Superior temporal gyrus (tissue), 1 donor: Measurements from ENCODE around the gene KCTD16.

Source experiments
- DNase-seq: peaks from one replicate; pipeline ENCODE4 v3.0.0-alpha.2; 2016; ENCODE audit errors: extremely low spot score

Gene KCTD16

DNA sequence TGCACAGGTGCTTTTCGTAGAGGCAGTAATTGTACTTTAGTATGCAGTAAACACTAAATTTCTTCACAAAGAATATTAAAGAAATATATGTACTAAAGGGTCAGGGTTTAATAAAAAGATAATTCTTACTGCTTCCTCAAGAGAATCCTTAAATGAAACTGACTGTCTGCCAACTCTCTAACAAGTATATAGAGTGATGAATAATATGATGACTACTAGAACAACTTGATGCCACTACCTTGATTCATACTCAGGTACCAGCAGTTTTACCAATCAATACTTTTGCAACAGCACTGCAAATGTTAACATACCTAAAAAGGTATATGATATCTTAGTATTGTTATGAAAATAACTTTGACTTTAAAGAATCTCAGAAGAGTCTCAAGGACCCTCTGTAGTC, 4.0 kb upstream of the KCTD16 start:
- no peak for DNase-seq

DNA sequence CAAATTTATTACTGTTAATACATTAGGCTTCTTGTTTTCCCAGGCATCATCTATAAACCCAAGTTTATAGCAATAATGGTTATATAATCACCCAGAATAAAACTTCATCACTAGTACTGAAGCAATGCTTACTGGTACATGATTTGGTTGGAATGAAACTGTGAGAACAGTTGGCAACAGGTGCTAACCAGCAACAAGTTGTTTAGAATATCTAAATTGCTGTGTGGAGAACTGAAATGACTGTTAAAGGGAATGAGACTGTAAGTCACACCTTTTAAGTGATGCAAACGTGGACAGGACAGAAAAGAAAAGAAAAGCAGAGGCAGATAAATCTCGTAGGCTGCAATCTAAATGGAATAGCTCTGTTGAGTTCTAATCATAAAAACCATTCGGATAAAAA, 2.7 kb upstream of the KCTD16 start:
- no peak for DNase-seq

DNA sequence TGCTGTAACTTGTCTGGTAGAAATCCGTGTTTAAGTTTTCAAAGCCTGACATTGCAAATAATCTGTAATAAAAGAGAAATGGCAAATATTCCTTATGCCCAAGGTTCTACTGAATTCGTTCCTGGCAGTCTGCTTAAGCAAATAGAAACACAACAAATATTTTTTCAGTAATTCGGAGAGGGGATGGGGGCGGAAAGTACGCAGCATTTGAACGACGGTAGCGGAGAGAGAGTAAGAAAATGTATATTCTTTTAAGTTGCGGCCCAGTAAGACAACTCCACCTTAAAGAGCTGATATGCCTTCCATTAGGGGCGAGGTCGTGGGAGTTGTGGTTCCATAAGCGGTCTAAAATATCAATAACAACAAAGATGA, 783 bp upstream of the KCTD16 start:
- DNase-seq, result no peak

DNA sequence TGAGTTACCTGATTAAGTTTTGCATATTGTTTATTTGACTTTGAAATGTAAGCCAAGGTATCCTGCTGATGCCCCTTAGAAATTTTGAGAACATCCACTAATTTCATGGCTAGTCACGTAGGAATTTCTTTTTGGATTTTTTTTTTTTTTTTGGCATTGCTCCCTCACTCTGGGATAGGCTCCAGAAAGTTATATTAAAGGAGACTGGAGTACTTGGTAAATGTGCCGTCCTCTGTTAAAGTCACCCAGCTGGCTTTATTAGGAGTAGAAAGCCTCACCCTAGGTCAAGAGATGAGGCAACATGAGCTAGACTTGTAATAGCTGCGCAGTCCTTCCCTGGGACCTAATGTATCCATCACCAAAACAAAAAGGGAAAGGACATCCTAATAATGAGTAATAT, 3.1 kb downstream of the KCTD16 start:
- no peak for DNase-seq

DNA sequence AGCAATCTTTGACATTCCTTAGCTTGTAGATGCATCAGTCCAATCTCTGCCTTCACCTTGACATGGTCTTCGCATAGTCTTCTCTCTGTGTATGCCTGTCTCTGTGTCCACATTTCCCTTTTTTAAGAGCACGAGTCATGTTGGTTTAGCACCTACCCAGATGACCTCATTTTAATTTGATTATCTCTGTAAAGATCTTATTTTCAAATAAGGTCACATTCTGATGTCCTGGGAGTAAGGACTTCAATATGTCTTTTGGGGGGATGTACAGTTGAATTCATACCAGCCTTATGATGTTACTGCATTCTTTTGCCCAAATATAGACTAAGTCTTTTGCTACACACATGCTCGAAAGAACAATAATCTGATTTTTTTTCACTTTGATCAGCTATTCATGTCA, 6.9 kb downstream of the KCTD16 start:
- DNase-seq, result no peak

DNA sequence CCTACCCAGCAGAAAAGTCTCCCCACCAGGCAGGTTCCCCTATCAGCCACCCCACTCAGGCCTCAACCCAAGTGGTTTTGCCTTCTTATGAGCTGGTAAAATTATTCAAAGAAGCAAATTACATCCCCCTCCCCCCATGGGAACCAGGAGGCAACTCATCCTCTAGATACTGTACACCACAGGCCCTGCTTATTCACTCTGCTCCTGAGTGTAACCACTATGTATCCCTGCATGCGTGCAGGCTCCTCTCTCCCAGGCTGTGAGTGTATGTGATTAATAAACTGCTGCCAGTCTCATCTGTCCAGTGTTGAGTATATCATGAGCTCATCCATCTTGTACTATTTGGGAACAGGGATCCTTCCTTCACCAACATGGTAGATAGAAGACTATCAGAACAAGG, 8.6 kb downstream of the KCTD16 start:
- no peak for DNase-seq

DNA sequence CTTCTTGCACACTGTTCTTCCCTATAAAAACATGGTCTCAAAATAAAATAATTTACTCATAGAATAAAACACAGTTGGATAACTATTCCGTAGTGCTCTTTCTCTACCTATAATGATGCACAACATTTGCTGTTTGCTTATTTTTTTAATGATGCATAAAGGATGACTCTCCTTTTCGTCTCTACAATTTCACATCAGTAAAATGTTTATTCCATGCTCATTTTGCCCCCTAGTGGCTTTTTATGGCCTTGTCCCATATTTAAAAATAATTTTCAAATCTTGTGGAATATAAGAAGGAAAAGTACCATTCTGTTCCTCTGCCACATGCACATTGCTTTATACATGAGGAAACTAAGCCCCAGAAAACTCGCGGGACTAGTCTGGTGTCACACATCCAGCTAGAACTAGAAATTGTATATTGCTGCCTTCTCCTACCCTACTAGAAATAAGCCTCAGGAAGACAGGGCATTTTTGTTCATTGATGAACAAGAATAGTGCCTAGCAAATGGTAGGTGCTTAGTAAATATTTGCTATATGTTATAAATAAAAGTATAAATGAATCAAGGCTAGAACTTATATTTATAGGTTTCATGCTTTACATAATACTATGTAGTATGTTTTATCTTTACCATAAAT, 12.7 kb downstream of the KCTD16 start:
- DNase-seq, result peak; percentile 78

DNA sequence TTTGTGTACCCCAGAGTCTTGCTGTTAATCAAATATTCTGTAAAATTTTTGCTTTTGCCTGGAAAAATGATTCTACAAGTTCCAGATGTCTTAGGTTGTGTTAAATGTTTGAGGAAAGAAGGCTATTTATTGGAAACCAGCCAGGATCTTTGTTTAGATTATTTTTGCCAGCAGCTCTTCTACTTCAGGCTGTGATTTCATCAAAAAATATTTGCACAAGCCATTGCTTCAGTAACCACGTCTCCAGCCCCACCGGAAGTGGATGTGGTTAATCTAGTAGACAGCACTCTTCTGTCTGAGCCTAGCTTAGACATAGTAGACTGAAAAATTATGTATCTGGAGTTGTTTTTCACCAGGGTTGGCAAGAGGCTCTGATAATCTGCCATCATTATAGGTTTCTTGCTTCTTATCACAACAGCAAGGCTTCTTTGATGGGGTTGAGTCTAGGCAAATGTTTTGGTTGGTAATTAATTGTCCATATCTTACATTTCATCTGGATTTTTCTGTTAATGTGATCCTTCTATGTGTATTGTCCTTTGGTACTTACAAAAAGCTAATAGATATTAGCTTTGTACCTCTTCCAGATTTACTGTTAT, 17.1 kb downstream of the KCTD16 start:
- DNase-seq, result no peak

DNA sequence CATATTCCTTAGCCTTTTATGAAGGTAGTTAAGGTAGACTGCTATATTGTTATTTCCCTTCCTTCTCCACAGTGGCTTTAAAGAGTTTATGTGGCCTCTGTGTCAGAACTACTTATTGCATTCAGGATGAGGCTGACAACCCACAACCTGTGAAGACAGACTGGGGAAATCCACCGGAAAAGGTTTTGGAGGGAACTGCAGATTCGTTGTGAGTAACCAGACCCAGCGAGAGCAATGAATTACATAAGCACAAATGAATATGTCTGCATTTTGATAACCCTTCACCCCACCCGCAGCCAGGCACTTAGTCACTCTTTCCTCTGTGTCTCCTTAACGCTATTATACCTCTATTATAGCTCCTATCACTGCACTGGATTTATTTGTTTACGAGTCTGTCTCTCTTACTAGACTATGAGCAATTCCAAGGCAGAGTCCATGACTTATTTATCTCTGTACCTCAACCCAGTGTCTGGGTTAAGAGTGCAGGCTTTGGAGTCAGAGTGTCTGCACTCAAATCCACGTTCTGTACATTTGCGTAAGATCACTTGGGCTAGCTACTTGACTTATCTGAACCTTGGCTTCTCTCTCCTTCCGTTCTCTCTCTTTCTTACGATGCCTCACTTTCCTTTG, 19.2 kb downstream of the KCTD16 start:
- no peak for DNase-seq

DNA sequence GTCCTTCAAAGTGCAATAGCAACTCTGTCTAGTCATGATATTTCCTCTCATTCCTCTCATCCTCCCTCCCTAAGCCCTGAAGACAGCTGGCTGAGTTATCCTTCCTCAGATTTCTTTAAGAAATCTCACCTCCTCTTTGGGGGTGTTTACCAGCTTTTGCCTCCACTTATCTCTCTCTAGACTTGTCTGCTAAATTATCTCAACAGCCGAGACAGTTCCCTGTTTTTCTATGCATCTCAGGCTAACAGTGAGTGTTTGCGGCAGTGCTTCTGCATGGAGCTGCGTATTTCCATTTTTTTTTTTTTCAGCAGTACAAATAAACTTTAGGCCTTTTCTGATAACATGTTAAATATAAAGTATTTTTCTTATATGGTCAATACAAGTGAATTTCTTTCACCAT, 20.9 kb downstream of the KCTD16 start:
- no peak for DNase-seq

DNA sequence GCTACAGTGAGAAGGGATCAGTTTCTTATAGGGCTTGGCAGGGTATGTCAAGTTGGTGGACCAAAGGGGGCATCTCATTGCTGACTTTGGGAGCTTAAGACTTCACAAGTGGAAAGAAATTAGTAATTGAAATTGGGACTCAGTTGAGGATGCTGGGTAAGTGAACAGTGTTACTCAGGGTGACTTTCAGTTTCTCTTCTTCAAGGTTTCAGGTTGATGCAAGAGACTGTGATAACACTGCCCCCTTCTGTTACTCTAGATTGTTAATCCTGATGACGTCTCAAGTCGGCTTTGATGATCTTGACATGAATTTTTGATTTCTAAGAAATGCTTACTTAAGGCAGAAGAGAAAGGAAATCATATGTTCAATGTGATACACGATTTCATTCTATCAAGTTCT, 21.3 kb downstream of the KCTD16 start:
- DNase-seq, result no peak

DNA sequence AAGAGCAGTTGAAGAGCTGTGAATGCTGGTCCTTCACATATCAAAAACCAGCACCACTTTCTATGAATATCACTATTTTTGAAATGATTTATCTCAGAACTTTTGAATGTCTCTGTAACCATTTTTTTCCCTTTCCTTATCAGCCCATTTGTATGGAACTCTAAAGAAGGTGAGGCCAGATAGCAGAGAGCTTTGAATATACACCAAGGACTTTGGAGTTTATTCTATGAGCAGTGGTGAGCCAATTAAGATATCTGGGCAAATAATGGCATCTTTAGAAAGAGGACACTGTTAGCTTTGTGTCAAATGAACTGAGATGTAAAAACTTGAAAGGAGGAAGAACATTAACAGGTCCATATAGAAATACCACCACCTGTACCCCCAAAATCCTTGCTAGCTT, 22.0 kb downstream of the KCTD16 start:
- DNase-seq, result no peak

DNA sequence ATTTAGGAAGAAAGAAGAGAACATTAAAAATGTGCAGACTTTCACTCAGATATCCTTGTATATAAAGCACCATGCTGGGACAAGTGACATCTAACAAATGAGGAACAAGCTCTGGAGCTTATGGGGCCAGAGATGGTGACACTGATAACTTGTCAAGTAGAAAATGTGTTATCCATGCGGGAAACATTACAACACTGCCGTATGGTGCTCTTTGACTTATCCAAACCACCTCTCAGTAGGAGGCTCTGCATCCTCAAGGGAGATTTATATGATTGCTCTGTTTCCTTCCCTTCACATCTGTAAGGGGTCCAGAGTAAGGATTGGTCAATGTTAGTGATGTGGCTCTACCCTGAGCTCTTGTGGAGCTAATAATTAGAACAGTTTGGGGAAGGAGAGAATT, 23.5 kb downstream of the KCTD16 start:
- no peak for DNase-seq

DNA sequence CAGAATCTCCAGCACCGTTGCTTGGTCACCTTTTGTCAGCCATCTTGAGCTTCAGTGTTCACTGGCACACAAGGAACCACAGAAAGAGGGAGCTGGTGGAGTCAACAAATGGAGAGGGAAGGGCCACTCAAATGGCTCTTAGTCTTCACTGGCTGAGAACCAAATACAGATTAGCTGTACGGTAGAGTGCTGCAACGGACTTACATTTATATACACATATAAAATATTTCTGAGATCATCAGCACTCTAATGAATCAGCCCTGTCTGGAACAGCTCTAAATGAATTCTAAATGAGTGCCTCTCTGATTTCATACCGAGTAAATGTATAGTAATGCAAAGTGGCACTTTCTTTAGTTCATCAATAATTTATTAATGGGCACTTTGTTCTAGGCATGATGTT, 24.8 kb downstream of the KCTD16 start:
- DNase-seq, result no peak

DNA sequence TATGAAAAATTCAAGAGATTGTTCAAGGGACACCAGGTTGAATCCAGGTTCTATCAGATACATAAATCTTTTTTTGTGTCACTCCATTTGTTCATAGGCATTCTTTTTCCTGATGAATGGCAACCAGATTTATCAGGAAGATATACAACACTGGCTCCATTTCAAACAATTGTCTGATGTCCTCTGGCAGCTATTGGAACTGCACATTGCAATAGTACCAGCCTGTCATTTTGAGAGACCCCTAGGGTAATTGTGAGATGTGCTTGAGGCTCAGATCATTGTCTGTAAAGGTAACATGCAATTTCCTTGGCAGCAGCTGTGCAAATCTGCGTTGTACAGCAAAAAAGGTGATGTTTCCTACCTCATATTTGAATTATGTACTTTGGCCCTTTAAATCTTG, 25.9 kb downstream of the KCTD16 start:
- no peak for DNase-seq

DNA sequence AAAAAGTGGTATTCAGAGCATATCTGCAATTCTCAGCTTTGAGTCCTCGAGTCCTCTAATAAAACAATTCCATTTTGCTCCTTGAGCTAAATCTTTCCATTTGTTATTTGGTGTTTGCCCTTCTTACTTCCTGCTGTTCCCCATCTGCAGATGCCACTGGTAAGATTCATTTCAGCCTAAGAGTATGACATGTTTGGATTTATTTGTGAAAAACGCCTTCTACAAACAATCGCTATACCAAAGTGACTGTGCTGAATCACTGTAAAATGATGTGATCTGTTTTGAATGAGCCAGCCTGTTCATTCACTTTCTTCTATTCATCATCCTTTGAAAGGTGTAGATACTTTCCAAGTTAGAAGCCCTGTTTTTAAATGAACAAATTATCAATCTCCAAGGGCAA, 27.7 kb downstream of the KCTD16 start:
- no peak for DNase-seq

DNA sequence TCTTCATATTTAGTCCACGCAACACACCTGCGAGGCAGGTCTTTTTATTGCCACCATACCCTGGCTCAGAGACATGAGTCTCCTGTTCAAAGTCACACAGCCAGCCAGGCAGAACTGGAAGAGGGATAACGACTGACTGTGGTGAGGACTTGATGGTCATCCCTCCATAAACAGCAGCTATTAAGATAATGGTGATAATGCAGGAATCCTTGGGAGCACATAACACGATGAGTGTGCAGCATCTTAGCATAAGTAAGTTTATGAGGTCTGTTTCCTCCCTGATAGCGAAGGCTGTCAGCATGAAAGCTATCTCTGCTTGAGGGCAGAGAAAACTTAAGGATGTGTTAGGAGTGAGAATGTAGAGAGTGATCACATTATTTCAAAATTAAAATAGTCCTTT, 30.9 kb downstream of the KCTD16 start:
- DNase-seq, result peak; percentile 15

DNA sequence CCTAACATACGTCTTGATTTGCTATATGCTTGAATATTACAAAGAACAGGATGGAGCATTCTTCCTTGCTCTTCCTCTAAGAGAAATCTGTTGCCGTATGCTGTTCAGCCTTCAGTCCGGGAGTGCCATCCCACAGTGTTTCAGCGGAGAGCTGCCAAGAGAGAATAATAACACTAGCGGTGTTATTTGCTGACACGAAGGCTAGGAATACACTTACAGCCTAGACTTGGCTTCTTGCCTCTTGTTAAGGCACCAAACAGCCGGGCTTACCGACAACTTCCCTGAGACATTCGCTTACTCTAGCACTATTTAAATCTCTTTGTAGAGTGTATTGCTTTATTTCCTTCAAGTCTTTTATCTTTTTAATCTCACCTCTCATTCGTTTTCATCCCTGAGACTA, 31.4 kb downstream of the KCTD16 start:
- peak; percentile 70 for DNase-seq

DNA sequence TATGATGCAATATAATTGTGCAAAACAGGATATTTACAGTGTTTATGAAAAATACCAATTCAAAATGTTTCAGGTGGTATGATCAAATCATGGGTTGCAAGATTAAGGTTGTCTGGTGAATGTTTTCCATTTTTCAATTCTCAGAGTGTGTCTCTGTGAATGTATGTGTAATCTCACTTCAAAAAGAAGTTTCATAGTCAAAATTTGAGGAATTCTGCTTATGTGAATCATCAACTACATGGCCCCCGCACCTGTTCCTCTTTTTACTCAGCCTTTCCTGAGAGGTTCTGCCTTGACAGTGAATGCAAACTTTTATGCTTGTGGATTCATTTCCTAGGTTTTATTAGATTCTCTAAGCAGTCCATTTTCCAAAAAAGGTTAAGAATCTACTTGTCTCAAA, 32.1 kb downstream of the KCTD16 start:
- no peak for DNase-seq

DNA sequence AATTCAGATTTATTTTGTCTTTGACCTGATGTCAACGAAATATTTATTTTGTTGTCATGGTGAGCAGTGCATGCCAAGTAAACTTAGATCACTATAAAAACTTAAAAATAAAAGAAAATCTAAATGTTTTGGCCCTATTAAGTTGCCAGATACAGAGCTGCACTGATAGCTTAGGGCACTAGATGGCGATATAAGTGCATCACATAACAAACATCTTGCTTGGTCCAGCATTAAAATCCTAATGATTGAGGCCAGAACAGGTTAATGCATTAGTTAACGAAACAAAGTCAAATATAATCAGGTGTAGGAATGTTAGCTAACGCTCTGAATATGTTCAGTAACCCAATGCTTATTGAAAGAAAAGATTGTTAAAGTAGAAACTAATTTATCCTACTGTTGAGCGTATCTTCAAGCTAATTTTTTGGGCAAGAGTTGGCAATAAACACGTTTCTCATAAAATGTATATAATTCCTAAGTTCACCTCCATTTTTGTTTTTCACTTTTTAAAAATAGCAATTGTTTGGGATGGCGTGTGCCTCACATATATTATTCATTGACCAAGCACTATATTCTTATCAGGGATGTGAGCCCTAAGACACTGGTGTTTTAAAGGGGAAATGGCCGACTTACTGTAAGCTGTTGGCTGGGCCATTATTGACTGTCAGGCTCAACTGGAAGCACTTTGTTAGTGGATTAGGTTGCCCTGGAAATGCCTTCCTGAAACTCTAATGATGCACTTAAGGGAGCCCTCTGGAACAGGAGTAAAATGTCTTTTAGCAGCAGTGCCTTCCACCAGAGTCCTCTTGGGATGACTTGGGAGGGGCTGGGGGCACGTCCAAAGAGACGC, 33.3 kb downstream of the KCTD16 start:
- peak; percentile 89 for DNase-seq

DNA sequence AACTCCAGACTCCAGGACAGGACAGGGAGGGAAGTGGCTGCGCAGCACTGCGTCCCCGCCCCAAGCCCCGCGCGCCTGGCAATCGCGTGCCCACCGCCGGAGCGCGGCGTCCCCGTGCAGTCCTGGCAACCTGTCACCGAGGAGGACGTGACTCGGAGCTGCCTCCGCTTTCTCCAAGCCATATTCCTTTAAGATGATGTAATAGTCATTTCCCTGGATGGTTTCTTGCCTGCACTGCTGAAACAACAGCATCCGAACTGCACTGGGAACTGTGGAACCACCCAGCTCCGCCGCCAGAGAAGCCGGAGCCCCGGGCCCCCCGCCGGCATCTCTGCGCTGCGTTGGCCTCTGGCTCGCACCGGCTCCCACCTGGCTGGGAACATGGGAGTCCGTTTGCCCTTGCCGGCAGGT, 34.5 kb downstream of the KCTD16 start:
- peak; percentile 49 for DNase-seq

DNA sequence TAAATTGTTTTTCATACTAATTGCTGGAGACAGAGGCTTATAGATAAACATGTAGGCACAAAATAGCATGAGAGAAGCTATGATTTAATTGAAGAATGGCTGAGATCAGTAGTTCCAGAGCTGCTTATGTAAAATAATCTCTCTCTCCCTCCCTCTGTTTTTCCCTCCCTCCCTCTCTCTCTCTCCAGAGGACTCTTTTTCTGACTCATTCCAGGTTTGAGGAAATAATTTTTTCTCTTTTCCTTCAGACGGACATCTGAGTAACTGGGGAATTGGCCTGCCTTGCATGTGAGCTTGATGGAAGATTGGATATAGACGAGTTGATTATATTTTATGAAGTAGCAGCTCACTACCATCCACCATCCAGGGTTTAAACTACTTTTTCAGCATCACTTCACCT, 35.5 kb downstream of the KCTD16 start:
- DNase-seq, result peak; percentile 42
